Spleen (tissue), 11 donors: ENCODE measurements around the gene ITSN1. TPM values are rescaled to one million over a fixed set of nuclear protein-coding genes. Genes with fewer than 3 reads are reported as not detected.

Experiments used
- DNase-seq: peaks from one replicate; pipeline ENCODE4 v3.0.0-alpha.2; 2020
- H3K27ac ChIP-seq, 8 donors: fragments of 200-600 bp; sonication (generic) in 7 of 8; 1 replicate in 4 of 8; 2 replicates in 4 of 8; pipeline versions ENCODE4 v1.5.0 to v1.8.0; 2016 to 2021; ENCODE audit warnings: inconsistent platforms in 4 of 8, mild to moderate bottlenecking in 4 of 8, moderate library complexity in 1 of 8
- H3K27me3 ChIP-seq, 7 donors: fragments of 200-600 bp; sonication (generic) in 6 of 7; replicated peaks in 1 of 7; 1 replicate in 4 of 7; 2 replicates in 3 of 7; pipeline versions ENCODE4 v1.5.0 to v1.8.0; 2016 to 2021; ENCODE audit warnings: inconsistent platforms in 3 of 7, mild to moderate bottlenecking in 1 of 7
- H3K36me3 ChIP-seq, 6 donors: fragments of 200-600 bp; sonication (generic) in 5 of 6; 1 replicate in 4 of 6; 2 replicates in 2 of 6; pipeline versions ENCODE4 v1.5.0 to v1.8.0; 2016 to 2021; ENCODE audit warnings: inconsistent platforms in 2 of 6
- H3K4me1 ChIP-seq, 6 donors: fragments of 200-600 bp; sonication (generic) in 5 of 6; 1 replicate in 3 of 6; 2 replicates in 3 of 6; pipeline versions ENCODE4 v1.5.0 to v1.8.0; 2016 to 2021; ENCODE audit warnings: inconsistent platforms in 3 of 6
- H3K4me3 ChIP-seq, 8 donors: fragments of 200-600 bp; sonication (generic) in 7 of 8; 1 replicate in 4 of 8; 2 replicates in 4 of 8; pipeline versions ENCODE4 v1.5.0 to v1.8.0; 2016 to 2021; ENCODE audit warnings: inconsistent platforms in 4 of 8, mild to moderate bottlenecking in 4 of 8, moderate library complexity in 2 of 8
- H3K9me3 ChIP-seq, 8 donors: fragments of 200-600 bp; sonication (generic) in 7 of 8; 1 replicate in 4 of 8; 2 replicates in 4 of 8; pipeline versions ENCODE4 v1.5.0 to v1.8.0; 2016 to 2021; ENCODE audit warnings: inconsistent platforms in 4 of 8
- POLR2A ChIP-seq, 3 donors: fragments of 450-650 bp; IDR thresholded peaks; one replicate each; pipeline ENCODE4 v1.5.1; 2017; ENCODE audit warnings: antibody characterized with exemption in 3 of 3, mild to moderate bottlenecking in 1 of 3
- POLR2AphosphoS5 ChIP-seq, 3 donors: sonication (generic); formaldehyde crosslinking; IDR thresholded peaks; one replicate each; pipeline ENCODE4 v1.5.1; 2017; ENCODE audit warnings: antibody characterized with exemption in 3 of 3
- WGBS, 5 donors: extraction: QIAGEN DNeasy Blood & Tissue Kit in 3 of 5; methylation state at CpG; one replicate each; pipeline versions ENCODE4 v1.1.5 to v1.1.7; 2013 to 2018; 5-methylcytosine and 5-hydroxymethylcytosine counted together
- intact Hi-C: fragments of 100-400 bp; cut with DNase I; formaldehyde crosslinking; loops from one replicate; pipeline ENCODE4 v1.15.0; 2023; ENCODE audit warnings: low total_unique reads
- polyA plus RNA-seq, 3 donors: library from polyadenylated mRNA; stranded (reverse); fragments of 200-250 nt; gene quantifications; one replicate each; pipeline ENCODE4 v1.2.1, GENCODE V29; 2013
- total RNA-seq, 7 donors: library from RNA; depleted of rRNA in 3 of 7; stranded (reverse); fragments of >200 nt in 3 of 7; fragmentation: NEBNext Ultra II Directional in 4 of 7; extraction: Animal tissue kit (Norgen Biotek cat#: 25700) in 4 of 7; gene quantifications; one replicate each; pipeline versions ENCODE4 v1.1.0 to v1.2.1, GENCODE V29; 2016 to 2021
- TF ChIP-seq, protein P1 (sequence below), 11 experiments: fragments of 200-600 bp in 7 of 11; fragments of 450-650 bp in 4 of 11; sonication (generic) in 4 of 11; IDR thresholded peaks in 8 of 11; conservative IDR thresholded peaks in 3 of 11; 1 replicate in 7 of 11; 2 replicates in 4 of 11; pipeline versions ENCODE4 v1.4.0 to v1.8.0; 2016 to 2021; ENCODE audit warnings: antibody characterized with exemption in 11 of 11, inconsistent platforms in 4 of 11, mild to moderate bottlenecking in 1 of 11
- donor health status: healthy with polysubstance abuse.
- donor health status: DM: no; HTN: no; CAD: no; lungs with moderate emphysema.
- donor health status: DM: no; HTN: no; CAD: no.
- donor health status: Bipolar disorder and iron deficiency.
- donor health status: healthy.
- donor health status: DM: no; HTN: no; CAD: no.
- donor health status: DM: yes; HTN: yes; CAD: no.

The ITSN1 gene
- total and polyA plus RNA-seq, 10 donors, result 4.1 to 89.0 (median 42.6) TPM

DNA sequence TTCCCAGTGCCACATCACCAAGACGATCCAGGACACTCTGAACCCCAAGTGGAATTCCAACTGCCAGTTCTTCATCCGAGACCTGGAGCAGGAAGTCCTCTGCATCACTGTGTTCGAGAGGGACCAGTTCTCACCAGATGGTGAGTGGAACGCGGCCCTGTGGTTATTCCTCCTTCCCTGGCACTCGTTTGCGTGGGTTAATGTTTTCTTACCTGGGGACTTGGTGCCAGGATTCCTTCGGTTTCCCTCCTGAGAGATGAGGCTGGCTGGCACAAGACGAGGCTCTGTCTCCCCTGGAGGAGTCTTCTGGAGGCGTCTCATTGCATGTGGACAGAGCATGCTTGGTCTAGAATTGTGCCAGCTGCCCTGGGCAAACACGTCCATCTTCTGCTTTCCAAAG is 244.0 kb downstream of the ITSN1 start:
- no peak for DNase-seq
- Histone ChIP-seq H3K4me1 (no peaks in the 10 kb centered on the region), H3K27me3 (no peaks in the 10 kb centered on the region), H3K36me3 (no peaks in the 10 kb centered on the region), H3K4me3 (no peak overlapping the region), H3K27ac (no peak overlapping the region), H3K9me3 (no peaks in the 10 kb centered on the region)
- 87 to 93% (median 89%) methylated on average over 11 of the region's 11 CpGs for WGBS, 5 donors
- intact Hi-C loops, result no loop called here
- TF ChIP-seq, protein P1, sequence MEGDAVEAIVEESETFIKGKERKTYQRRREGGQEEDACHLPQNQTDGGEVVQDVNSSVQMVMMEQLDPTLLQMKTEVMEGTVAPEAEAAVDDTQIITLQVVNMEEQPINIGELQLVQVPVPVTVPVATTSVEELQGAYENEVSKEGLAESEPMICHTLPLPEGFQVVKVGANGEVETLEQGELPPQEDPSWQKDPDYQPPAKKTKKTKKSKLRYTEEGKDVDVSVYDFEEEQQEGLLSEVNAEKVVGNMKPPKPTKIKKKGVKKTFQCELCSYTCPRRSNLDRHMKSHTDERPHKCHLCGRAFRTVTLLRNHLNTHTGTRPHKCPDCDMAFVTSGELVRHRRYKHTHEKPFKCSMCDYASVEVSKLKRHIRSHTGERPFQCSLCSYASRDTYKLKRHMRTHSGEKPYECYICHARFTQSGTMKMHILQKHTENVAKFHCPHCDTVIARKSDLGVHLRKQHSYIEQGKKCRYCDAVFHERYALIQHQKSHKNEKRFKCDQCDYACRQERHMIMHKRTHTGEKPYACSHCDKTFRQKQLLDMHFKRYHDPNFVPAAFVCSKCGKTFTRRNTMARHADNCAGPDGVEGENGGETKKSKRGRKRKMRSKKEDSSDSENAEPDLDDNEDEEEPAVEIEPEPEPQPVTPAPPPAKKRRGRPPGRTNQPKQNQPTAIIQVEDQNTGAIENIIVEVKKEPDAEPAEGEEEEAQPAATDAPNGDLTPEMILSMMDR (IDR thresholded peaks at IDR 0.05 in 8 of 11, conservative IDR thresholded peaks at IDR 0.05 in 3 of 11), result no peak
- TF ChIP-seq POLR2A (IDR thresholded peaks at IDR 0.05) (no peak), POLR2AphosphoS5 (IDR thresholded peaks at IDR 0.05) (no peak)

DNA sequence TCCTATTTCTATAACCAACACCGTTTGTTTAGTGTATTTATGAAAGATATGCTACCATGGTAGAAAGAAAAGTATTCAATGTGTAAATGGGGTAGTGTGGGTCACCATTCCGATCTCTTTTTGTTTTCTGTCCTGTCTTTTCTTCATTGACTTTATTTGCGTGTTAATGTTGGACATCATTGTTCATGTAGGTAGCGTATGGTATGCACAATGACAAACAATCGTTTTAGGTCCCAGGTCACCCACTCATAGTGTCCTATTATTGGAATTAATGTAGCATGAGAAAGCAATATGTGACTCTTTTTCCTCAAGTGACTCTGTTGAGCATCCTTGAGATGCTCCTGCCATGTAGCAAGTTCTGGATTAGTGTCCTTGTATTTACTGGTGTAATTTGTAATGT is 247.9 kb downstream of the ITSN1 start:
- no peaks in the 10 kb centered on the region for H3K9me3 ChIP-seq
- intact Hi-C loops, result no loop called here
- DNase-seq, result no peak
- no peak overlapping the region for H3K27ac ChIP-seq
- TF ChIP-seq POLR2AphosphoS5 (IDR thresholded peaks at IDR 0.05) (no peak), POLR2A (IDR thresholded peaks at IDR 0.05) (no peak)
- TF ChIP-seq, protein P1 (IDR thresholded peaks at IDR 0.05 in 8 of 11, conservative IDR thresholded peaks at IDR 0.05 in 3 of 11), result no peak
- H3K27me3 ChIP-seq, result peaks cover 0 to 4% (median 0%) of the 10 kb centered on the region in 7 donors
- 88 to 95% (median 89%) methylated on average over 5 of the region's 5 CpGs for WGBS, 5 donors
- H3K4me1 ChIP-seq, result peaks cover 0 to 13% (median 8%) of the 10 kb centered on the region in 6 donors
- no peaks in the 10 kb centered on the region for H3K36me3 ChIP-seq
- no peak overlapping the region for H3K4me3 ChIP-seq

DNA sequence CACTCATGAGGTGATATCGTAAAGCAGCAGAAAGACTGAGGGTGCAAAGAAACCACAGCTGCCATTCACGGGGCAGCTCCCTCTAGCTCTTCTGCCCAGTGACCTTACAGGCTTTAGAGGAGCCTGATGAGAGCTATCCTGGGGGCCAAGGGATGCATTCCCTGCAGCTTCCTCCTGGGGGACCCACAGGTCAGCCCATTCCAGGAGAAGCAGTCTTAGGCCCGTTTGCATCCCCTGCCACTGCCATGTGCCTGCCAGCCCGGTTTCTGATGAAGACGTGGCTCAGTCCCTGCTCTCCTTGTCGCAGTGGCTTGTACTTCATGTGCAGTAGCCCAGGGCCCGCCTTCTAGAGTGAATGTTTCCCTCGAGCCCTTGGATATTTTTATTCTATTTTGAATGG is 250.6 kb downstream of the ITSN1 start:
- H3K36me3 ChIP-seq, result no peaks in the 10 kb centered on the region
- H3K4me3 ChIP-seq, result no peak overlapping the region
- 79 to 92% (median 88%) methylated on average over 7 to 8 of the region's 8 CpGs for WGBS, 5 donors
- no peaks in the 10 kb centered on the region for H3K9me3 ChIP-seq
- intact Hi-C loops, result no loop called here
- no peak for DNase-seq
- peaks cover 0 to 14% (median 8%) of the 10 kb centered on the region in 6 donors for H3K4me1 ChIP-seq
- H3K27ac ChIP-seq, result no peak overlapping the region
- TF ChIP-seq POLR2AphosphoS5 (IDR thresholded peaks at IDR 0.05) (no peak), POLR2A (IDR thresholded peaks at IDR 0.05) (no peak)
- TF ChIP-seq, protein P1 (IDR thresholded peaks at IDR 0.05 in 8 of 11, conservative IDR thresholded peaks at IDR 0.05 in 3 of 11), result no peak
- peaks cover 0 to 4% (median 0%) of the 10 kb centered on the region in 7 donors for H3K27me3 ChIP-seq

DNA sequence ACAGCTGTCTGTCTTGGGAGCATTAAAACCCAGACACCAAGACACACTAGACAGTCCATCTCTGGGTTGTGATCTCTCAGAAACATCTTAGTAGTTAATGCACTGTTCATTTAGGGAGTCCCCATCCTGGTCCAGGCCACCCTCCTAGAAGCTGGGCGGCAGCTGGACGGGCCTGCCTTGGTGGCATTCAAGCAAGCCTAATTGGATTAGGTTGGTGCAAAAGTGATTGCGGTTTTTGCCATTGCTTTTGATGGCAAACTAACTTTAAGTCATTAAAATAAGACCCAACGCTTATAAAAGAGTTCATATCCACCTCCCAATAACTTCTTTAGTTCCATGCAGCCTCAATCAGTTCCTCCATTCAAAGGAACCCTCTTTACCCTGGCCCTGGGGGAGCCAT is 251.6 kb downstream of the ITSN1 start:
- WGBS, 5 donors, result 92 to 97% (median 95%) methylated on average over 4 of the region's 4 CpGs
- intact Hi-C loops, result no loop called here
- Histone ChIP-seq H3K9me3 (no peaks in the 10 kb centered on the region), H3K27ac (no peak overlapping the region), H3K27me3 (peaks cover 0 to 4% (median 0%) of the 10 kb centered on the region in 7 donors), H3K36me3 (peaks cover 0 to under 1% (median 0%) of the 10 kb centered on the region in 6 donors), H3K4me1 (peaks cover 0 to 14% (median 8%) of the 10 kb centered on the region in 6 donors), H3K4me3 (no peak overlapping the region)
- DNase-seq, result no peak
- TF ChIP-seq, protein P1 (IDR thresholded peaks at IDR 0.05 in 8 of 11, conservative IDR thresholded peaks at IDR 0.05 in 3 of 11), result no peak
- TF ChIP-seq POLR2A (IDR thresholded peaks at IDR 0.05), result no peak
- TF ChIP-seq POLR2AphosphoS5 (IDR thresholded peaks at IDR 0.05), result no peak
